DOHH2 (cell line): ENCODE results near the gene BPHL.

Experiments
- CTCF ChIP-seq: fragments of 200-600 bp; sonication (generic); IDR thresholded peaks from one replicate; pipeline ENCODE4 v1.5.1; 2014; ENCODE audit warnings: antibody characterized with exemption, mild to moderate bottlenecking, low read depth, low read length; ENCODE audit not compliant: poor library complexity, severe bottlenecking
- EZH2phosphoT487 ChIP-seq: fragments of 200-600 bp; sonication (generic); IDR thresholded peaks from 2 replicates; pipeline ENCODE4 v1.6.1; 2017; ENCODE audit warnings: borderline replicate concordance, mild to moderate bottlenecking, antibody characterized with exemption, low read length, moderate library complexity, mixed read lengths

- TF ChIP-seq CTCF (no peak), EZH2phosphoT487 (no peak)
These were observed 26.1 kb downstream of the BPHL start for GRCh38 chr6:3144571-3144970.
